ENCODE data around the gene ADCYAP1R1. TPM values are rescaled to one million over a fixed set of nuclear protein-coding genes. Genes with fewer than 3 reads are reported as not detected.

The ADCYAP1R1 gene
- total RNA-seq, 1 experiment from 2014 or later: not detected

DNA sequence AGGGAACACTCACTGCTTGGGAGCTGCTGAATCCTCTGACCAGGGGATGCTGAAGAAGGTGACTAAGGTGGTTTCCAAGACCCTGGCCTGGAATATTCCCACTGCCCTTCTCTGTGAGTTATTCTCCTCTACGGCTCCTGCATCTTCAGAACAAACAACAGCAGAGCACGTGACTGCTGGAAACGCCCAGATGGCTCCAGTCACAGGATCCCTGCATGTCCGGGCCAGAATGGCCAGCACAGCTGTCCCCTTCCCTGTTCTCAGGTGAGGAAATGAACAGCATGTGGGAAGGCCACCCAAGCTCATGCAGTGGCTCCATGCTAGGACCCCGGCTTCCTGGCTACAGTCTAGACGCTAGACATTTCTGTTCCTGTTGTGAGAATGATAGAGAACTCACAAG, 45.3 kb upstream of the ADCYAP1R1 start:
- DNase-seq (ENCODE audit: unreplicated experiment): no peak
- H3K27me3 Mint-ChIP-seq (ENCODE audit: insufficient read depth, unreplicated experiment): peaks cover 52% of the 10 kb centered on the region
- ChIA-PET CTCF (interaction anchor here (0.6 to 1.4 kb wide), 4 partner anchors 22 to 952 kb away, joined by 3 to 4 read pairs (median 4); no protein-coding TSS in a partner anchor), POLR2A (no interaction called here)
- TF ChIP-seq, protein P1, sequence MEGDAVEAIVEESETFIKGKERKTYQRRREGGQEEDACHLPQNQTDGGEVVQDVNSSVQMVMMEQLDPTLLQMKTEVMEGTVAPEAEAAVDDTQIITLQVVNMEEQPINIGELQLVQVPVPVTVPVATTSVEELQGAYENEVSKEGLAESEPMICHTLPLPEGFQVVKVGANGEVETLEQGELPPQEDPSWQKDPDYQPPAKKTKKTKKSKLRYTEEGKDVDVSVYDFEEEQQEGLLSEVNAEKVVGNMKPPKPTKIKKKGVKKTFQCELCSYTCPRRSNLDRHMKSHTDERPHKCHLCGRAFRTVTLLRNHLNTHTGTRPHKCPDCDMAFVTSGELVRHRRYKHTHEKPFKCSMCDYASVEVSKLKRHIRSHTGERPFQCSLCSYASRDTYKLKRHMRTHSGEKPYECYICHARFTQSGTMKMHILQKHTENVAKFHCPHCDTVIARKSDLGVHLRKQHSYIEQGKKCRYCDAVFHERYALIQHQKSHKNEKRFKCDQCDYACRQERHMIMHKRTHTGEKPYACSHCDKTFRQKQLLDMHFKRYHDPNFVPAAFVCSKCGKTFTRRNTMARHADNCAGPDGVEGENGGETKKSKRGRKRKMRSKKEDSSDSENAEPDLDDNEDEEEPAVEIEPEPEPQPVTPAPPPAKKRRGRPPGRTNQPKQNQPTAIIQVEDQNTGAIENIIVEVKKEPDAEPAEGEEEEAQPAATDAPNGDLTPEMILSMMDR (IDR thresholded peaks at IDR 0.05; ENCODE audit: unreplicated experiment): no peak
- BruUV-seq (replicated peaks): no TSS peak
- H3K4me3 Mint-ChIP-seq (ENCODE audit: unreplicated experiment): no peak overlapping the region
- H3K4me1 Mint-ChIP-seq (ENCODE audit: insufficient read depth, unreplicated experiment): no peaks in the 10 kb centered on the region
- intact Hi-C loops (cut with micrococcal nuclease): no loop called here
- no peak overlapping the region for H3K27ac Mint-ChIP-seq (ENCODE audit: low read depth, unreplicated experiment)
- H3K36me3 Mint-ChIP-seq (ENCODE audit: insufficient read depth, unreplicated experiment): no peaks in the 10 kb centered on the region
- H3K9me3 Mint-ChIP-seq (ENCODE audit: unreplicated experiment): no peaks in the 10 kb centered on the region

DNA sequence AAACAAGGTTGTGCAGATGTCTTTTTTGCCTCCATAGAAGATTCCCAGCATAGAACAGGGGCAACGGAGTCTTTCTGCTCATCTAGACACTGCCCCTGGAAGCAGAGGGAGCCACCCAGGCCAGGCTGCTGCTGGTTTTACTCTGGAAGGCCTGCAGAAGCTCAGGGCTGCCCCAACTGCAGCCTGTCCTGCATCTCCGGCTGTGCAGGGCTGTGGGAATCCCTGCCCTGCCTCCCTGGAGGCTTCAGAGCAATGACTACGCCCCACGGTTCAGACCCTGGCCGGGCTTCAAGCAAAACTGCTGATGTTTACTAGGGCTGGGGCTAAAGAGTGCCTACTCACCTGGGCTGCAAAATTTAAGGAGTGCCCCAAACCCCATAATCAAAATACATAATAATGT, 44.5 kb upstream of the ADCYAP1R1 start:
- Mint-ChIP-seq H3K27ac (ENCODE audit: low read depth, unreplicated experiment) (no peak overlapping the region), H3K9me3 (ENCODE audit: unreplicated experiment) (no peaks in the 10 kb centered on the region), H3K4me1 (ENCODE audit: insufficient read depth, unreplicated experiment) (no peaks in the 10 kb centered on the region), H3K4me3 (ENCODE audit: unreplicated experiment) (no peak overlapping the region), H3K27me3 (ENCODE audit: insufficient read depth, unreplicated experiment) (peaks cover 58% of the 10 kb centered on the region), H3K36me3 (ENCODE audit: insufficient read depth, unreplicated experiment) (no peaks in the 10 kb centered on the region)
- DNase-seq (ENCODE audit: unreplicated experiment): no peak
- CTCF ChIA-PET: interaction anchor here (0.7 to 0.9 kb wide), 2 partner anchors 24 to 112 kb away, joined by 3 read pairs; no protein-coding TSS in a partner anchor
- BruUV-seq (replicated peaks): no TSS peak
- POLR2A ChIA-PET: no interaction called here
- TF ChIP-seq, protein P1 (IDR thresholded peaks at IDR 0.05; ENCODE audit: unreplicated experiment): no peak
- intact Hi-C loops (cut with micrococcal nuclease): no loop called here

DNA sequence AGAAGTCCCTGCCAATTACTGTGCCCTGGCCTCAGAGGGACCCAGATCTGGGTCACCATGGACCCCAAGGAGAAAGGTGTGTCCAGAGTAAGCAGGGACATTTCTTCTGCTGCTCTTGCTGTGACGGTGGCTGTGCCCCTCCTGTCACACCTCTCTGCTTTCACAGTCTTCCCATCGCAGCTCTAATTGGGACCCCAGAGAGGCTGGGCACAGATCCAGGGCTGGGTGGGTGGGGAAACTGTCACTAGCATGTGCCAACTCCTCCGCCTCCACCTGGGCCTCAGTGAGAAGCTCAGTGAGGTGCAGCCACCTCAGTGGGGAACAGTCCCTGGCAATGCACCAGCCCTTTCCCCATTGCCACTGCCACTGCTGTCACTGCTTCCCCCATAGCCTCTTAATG, 37.3 kb upstream of the ADCYAP1R1 start:
- ChIA-PET CTCF (interaction anchor here (1.6 kb wide), 1 partner anchor 29 kb away, joined by 6 read pairs; no protein-coding TSS in a partner anchor), POLR2A (no interaction called here)
- no peak overlapping the region for H3K4me3 Mint-ChIP-seq (ENCODE audit: unreplicated experiment)
- no peak for DNase-seq (ENCODE audit: unreplicated experiment)
- no TSS peak for BruUV-seq (replicated peaks)
- TF ChIP-seq, protein P1 (IDR thresholded peaks at IDR 0.05; ENCODE audit: unreplicated experiment): no peak
- H3K4me1 Mint-ChIP-seq (ENCODE audit: insufficient read depth, unreplicated experiment): no peaks in the 10 kb centered on the region
- intact Hi-C loops (cut with micrococcal nuclease): no loop called here
- H3K36me3 Mint-ChIP-seq (ENCODE audit: insufficient read depth, unreplicated experiment): no peaks in the 10 kb centered on the region
- H3K9me3 Mint-ChIP-seq (ENCODE audit: unreplicated experiment): no peaks in the 10 kb centered on the region
- H3K27ac Mint-ChIP-seq (ENCODE audit: low read depth, unreplicated experiment): no peak overlapping the region
- peaks cover 64% of the 10 kb centered on the region for H3K27me3 Mint-ChIP-seq (ENCODE audit: insufficient read depth, unreplicated experiment)

DNA sequence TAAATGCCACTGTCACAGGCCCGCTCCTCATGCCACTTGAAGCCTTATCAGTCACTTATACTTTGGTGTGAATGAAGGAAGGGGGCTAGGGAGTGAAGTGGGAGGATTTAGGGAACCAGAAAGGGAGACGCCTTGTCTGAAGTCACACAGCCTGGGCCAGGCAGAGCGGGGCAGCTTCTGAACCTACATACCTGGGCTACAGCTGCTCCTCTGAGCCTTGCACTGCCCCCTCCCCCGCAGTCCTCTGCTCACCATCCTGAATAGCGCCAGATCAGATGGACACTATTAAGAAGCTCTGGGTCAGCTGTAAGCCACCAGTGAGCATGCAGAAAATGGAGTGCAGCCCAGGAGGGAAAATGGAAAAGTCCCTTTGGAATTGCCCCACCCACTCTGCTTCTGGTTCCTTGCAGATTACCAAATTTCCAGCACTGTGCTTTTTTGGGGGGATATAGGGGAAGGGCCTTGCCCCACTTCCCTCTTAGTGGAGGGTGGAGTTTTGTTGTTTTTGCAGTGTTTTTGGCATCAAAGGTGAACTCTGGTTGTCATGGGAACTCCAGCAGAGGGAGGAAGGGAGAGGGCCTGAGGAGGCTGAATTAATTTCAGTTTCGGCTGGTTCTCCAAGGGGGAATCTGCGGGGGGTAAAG, 35.0 kb upstream of the ADCYAP1R1 start:
- Mint-ChIP-seq H3K4me3 (ENCODE audit: unreplicated experiment) (no peak overlapping the region), H3K4me1 (ENCODE audit: insufficient read depth, unreplicated experiment) (no peaks in the 10 kb centered on the region), H3K9me3 (ENCODE audit: unreplicated experiment) (no peaks in the 10 kb centered on the region), H3K27ac (ENCODE audit: low read depth, unreplicated experiment) (no peak overlapping the region), H3K27me3 (ENCODE audit: insufficient read depth, unreplicated experiment) (peaks cover 42% of the 10 kb centered on the region), H3K36me3 (ENCODE audit: insufficient read depth, unreplicated experiment) (no peaks in the 10 kb centered on the region)
- TF ChIP-seq, protein P1 (IDR thresholded peaks at IDR 0.05; ENCODE audit: unreplicated experiment): no peak
- intact Hi-C loops (cut with micrococcal nuclease): no loop called here
- BruUV-seq (replicated peaks): no TSS peak
- ChIA-PET POLR2A (no interaction called here), CTCF (interaction anchor here (0.6 kb wide), 1 partner anchor 1463 kb away, joined by 3 read pairs; no protein-coding TSS in a partner anchor)
- no peak for DNase-seq (ENCODE audit: unreplicated experiment)
